HG02943 (cell line): Measurements from ENCODE around the gene PPFIA2.

Source experiments
- ATAC-seq: cut with Tn5 transposase; IDR thresholded peaks from one replicate; pipeline ENCODE4 v1.9.1; 2021; ENCODE audit warnings: mild to moderate bottlenecking, low read depth, moderate library complexity; ENCODE audit not compliant: unreplicated experiment

PPFIA2 gene

DNA sequence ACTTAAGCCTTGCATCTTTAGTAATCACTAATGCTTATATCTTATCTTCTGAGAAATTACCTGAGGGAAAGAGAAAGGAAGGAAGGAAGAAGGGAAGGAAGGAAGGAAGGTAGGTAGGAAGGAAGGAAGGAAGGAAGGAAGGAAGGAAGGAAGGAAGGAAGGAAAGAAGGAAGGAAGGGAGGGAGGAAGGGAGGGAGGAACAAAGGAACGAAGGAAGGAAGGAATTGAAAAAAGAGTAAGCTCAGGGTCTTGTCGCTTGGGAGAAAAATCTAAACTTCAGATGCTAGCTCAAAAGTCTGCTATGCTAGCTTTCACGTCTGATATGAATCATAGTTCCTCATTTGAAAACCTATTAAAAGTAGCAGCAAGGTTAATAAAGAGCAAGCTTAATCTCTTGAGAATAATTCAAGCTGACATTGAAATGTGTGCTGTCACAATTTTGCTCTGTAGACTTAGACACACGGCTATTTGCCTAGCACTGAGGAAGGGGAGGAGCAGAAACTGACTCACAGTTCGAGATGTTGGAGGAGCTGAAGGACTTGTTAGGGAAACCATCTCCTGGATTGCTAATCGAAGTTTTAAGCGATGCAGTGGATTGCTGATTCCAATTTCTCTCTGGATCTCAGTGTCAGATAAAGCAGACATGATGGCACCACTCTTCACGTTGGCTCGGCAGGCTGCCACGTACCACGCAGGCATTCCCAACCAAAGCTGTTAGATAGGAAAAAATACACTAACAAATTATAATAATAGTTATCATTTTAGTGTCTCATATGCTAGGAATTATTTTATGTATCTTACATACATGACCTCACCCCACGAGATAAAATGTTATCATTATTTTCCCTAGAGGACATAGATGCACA is 464.6 kb downstream of the PPFIA2 start:
- no peak for ATAC-seq

DNA sequence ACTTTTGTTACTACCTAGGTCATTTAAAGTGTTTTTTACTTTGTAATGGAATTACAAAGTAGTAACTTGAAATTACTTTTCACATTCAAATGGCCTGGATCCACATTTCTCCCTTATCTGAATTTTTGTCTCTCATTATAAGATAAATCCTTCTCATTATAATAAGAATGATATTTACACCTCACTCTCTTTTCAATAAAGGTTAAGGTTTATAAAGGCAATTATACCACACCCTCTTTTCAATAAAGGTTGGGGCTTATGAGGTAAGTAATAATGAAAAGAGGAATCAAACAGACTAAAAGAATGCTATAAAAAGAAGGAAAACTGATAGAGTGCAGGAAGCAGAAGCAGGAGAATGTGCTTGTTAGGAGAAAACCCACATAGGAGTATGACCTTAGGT is 470.5 kb downstream of the PPFIA2 start:
- no peak for ATAC-seq

DNA sequence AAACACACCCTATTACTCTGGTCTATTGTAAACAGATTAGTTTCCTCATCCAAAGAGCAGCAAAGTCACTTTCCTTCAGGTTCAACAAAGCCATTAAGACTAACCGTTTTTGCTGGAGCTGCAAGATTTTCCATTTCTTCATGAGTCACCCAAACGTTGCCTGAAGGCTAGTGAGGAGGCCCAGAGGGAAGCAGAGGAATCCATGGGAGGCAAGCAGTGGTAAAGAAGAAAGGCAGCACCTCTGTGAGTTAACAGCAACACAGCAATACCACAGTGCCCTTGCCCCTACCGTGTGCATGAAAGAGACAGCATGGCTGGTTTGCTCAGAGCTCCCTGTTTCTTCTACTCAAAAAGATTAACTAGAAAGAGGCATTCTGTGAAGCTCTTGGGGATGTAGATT is 475.0 kb downstream of the PPFIA2 start:
- no peak for ATAC-seq

DNA sequence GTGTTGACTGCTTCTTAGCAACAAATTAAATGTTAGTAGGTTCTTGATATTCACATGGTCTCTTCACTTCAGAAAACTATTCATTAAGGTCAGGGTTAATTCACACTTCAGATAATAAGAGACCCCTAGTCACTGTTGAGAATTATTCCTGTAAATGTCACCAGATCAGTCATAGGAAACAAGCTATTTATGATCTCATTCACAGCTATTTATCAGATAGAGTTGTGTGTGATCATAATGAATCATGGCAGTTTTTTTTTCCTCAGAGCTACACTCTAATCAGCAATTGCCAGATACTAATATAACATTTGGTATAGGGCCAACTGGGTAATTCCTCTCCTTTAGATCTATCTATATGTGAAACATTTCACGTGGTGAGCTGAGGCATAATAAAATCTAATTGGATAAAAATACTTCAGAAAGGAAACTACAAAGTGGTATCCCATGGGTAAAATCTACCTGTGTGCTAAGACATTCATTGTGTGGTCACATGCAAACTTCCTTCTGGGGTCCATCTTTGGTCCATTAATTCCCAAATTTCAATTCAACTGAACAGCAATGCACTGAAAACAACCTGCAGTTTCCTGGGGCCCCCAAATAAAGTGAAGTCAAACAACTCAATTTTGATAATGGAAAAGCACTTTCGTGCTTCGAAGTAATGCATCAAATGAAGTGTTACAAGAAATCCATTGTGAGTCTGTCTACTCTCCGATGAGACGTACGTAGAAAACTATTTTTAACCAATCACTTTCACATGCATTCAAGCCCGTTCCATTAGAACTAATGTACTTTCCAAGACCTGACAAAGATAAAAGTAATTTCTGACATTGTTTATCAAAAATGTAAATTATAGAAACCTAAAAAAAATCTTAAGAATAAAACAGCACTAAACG is 484.3 kb downstream of the PPFIA2 start:
- no peak for ATAC-seq

DNA sequence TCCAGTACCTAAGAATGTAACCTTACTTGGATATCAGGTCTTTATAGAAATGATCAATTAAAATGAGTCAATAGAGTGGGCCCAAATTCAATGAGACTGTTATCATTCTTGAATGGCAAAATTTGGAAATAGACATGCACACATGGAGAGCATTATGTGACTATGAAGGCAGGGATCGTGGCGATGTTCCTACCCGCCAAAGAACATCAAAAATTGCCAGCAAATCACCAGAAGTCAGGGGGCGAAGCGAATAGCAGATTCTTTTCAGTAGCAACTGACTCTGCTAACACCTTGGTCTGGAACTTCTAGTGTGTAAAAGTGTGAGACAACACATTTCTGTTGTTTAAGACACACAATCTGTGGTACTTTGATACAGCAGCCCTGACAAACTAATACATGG is 488.8 kb downstream of the PPFIA2 start:
- no peak for ATAC-seq

DNA sequence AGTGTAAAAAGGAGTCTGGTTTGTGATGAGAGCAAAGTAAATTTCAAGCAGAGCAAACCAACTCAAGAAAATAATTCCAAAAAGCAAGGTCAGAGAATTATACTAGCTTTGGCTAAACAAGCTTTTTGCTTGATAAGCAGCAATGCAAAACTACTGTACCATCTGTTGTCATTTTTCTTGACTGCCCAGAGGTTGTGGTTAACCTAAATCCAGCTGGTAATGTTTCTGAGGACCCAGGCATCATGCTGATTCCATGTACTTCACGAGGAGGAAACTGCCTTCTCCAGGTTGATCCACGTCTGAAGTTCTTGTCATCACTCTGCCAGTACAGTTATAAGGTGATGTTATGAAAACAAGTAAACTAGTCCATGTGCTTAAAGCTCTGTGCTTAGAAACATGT is 496.1 kb downstream of the PPFIA2 start:
- ATAC-seq = no peak

DNA sequence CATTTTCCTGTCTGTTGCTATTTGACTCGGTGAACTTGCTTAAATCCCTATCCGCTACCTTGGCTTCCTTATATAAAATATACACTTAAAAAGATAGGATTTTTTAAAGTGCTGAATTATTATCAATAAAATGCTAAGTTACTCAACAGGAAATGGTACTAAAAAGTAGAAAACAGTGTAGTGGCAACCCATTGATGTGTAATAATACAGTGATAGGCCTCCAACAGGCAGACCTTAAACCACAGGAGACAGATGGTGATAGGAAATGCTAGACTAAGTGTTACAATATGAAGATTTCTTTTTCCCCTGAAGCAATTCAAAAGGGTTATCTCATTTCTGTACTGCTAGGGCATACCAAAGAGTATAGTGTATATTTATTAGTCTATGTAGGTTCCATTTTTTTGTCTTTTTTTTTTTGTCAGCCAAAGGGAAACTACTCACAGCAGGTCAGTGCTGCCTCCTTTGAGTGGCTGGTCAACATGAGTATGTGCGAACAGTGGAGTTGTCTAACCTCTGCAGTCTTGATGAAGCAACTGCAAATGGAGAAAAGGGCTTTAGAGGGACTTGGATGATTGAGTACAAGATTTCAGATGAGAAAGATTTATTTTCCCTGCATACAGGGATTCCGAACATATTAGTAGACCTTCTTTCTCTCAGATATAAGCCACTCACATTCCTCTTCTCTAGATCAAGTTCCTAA is 497.5 kb downstream of the PPFIA2 start:
- ATAC-seq = no peak

DNA sequence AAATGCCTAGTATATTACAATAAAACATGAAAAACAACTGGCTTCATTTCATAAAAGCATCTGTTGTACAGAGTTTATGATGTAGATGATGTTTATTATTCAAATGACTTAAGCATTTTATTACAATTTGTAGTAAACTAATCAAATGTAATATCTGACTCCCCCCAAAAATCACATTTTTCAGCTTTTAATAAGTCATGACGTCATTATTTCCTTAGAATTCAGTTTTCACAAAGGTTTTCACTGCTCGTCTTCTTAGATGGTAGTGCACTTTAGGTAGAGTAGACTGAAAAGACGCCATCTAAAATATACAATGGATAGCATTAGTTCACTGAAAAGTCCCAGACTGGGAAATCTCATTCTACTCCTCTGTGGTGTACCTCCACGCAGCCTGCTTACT is 499.8 kb downstream of the PPFIA2 start:
- no peak for ATAC-seq

DNA sequence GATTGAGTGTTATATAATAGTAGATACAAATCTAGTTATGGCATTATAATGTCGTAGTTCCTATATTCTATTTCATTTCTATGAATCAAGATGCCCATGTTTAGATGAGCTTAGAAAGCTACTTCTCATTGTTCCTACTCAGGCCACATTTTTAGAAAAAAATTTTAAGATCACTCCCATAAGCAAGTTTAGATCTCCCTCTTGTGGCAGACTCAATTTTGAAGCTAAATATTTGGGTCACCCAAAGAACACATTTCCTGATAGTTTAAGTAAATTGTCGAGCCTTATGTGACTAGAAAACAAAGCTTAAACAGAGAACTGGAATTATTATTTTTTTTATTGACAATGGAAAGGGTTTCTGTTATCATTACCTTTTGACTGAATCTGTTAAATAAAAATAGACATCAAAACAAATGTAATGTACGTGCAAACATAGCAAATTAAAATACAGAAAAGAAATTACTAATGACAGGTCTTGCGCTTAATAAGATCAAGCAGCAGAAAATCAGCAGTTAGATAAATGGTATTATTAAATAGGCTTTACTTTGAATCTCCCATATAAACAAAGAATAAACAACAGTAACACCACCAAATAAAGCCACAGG is 501.1 kb downstream of the PPFIA2 start:
- no peak for ATAC-seq

DNA sequence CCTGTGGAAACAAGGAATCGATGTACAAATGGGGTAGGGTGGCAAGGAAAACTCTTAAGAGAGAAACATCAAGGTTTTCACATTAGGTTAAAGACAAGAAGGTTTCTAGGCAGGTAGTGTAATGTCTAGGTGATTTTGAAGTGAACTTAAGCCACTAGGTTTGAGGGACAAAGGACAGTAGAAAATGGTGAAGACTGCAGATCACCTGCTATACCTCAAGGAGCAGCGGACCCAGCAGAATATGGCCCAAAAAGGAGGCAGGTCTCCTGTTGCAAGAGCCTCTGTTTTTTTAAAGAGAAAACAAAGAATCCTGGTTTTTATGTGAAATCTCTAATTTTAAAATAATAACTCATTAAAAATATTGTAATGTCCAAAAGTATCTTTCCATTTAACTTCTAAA is 503.2 kb downstream of the PPFIA2 start:
- no peak for ATAC-seq

DNA sequence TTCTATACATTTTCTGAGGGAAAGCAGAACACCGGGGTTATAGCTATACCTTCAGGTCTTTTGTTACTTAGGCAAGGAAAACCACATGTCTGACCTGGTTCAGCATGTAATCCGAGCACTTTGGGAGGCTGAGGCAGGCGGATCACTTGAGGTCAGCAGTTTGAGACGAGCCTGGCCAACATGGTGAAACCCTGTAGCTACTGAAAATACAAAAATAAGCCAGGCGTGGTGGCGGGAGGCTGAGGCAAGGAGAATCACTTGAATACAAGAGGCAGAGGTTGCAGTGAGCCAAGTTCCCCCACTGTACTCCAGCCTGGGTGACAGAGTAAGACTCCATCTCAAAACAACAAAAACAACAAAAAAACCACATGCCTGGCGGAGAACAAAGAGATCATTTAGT is 503.7 kb downstream of the PPFIA2 start:
- no peak for ATAC-seq

DNA sequence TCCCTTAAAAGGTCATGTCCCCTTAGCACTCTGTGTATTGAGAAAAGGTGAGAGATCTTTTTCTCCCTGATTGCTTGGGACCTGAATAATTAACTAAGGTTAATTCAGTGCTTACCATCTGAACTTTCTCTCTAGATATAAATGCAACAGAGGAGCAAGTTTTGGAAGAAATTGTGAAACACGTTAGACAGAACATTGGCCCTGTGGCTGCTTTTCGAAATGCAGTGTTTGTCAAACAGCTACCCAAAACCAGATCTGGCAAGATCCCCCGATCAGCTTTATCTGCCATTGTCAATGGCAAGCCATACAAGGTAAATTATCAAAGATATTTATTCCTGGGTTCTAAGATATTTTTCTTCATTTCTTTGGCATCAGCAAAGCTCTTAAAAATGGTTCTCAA is 505.8 kb downstream of the PPFIA2 start:
- ATAC-seq = no peak

DNA sequence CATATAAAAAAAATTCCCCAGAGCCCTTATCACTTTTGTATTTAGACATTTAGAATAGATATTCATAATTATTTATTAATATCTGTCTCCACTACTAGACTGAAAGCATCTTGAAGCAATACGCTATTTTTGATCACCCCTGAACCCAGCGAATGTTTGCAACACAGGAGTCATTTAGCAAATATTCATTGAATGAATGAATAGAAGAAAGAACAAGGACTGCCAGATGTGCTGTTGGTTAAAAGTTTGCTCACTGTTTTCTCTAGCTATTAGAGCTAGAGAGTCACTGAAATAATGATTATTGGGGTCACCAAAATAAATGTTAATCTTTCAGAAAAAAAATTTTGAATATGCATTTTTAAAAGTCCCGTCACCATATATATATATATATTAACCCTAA is 506.9 kb downstream of the PPFIA2 start:
- no peak for ATAC-seq

DNA sequence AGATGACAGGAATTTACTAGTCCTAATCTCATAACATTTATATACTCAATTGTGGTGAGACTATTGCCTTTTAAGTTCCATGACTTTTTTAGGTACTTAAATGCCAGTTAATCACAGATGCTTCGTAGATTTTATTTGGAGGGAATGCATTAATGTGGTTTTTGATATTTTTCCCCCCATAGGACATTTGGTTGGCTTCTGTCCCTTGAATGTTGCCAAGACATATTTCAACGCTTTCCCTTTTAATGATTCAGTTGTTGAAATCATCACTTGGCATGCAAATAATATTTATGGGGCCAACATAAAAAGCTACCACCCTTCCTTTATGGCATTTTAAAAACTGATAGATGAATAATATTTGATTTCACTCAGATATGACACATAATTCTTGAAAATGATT is 509.2 kb downstream of the PPFIA2 start:
- no peak for ATAC-seq

DNA sequence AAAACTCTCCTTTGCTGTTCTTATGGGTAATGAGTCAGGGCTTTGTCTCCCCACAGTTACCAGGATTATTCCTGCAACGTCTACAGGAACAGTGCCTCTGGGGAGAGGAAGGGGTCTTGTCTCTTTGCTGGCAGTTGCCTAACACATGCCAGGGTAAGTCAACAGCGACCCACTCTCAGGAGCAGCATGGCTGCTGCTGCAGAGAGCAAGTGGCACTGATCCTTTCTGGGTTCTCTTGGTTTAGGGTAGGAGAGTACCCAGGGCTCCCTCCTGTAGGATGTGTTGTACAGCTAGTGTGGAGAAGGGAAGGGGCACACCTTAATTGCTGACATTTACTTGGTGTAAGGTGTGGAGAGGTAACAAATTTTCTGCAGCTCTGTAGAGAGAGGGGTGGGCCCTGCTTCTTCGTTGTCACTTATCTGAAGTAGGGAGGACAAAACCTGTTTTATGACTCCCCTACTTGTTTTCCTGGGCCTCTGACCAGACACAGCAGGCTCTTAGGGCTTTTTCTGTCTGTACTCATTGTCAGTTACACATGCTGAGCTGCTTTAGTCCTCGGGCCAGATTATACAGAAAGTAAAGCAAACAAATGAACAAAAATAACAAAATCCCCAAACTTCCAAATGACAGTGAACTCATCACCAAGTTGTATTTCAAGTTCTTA is 513.1 kb downstream of the PPFIA2 start:
- no peak for ATAC-seq

DNA sequence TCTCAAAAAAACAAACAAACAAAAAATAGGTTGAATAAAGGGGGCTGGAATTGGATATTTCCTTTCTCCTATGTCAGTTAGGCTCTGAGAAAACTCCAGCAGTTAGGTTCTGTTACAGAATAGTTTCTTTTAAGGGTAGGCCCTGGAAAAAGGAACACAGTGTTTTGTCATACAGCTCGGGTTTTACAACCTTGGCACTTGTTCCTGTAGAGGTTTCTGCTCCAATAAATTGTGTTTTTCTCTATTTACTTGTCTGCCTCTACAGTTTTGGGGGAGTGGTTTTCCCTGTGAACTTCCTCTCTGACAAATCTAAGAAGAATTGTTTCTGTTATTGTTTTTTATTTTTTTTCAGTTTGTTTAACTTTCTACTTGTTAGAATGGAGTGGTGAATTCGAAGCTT is 513.7 kb downstream of the PPFIA2 start:
- no peak for ATAC-seq

DNA sequence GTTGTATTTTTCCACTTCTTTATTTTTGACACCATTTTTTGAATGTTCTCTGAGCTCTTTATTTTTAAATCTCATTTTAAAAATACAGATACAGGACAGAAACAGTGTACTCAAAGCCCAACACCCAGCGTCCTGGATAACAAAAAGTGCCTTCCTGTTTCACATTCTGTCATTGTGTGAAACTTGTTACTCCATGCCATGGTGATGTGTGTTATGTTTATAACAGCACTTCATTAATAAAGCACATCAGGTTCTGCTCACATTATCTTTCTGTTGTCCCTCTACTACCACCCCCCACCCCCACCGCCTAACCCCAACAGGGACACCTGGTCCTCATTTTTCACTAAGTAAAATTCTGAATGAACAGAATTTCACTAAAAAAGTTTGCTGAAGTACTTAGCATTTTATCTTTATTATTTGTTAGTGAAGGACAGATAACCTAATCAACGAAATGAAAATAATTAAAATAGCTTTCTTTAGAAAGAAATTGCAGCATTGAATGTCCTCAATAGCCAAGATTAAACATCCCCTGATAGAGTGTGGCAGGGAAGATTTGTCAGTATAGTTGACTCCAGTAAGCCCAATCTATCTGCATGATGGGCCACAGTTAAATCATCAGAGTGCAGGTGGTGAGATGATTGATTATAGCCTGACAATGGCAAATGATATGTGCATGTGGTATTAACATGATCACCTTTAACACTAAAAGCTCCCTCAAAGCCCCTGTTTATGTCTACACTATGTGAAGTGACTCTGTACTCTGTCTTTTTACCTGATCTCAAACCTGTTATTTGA is 527.4 kb downstream of the PPFIA2 start:
- ATAC-seq = no peak

DNA sequence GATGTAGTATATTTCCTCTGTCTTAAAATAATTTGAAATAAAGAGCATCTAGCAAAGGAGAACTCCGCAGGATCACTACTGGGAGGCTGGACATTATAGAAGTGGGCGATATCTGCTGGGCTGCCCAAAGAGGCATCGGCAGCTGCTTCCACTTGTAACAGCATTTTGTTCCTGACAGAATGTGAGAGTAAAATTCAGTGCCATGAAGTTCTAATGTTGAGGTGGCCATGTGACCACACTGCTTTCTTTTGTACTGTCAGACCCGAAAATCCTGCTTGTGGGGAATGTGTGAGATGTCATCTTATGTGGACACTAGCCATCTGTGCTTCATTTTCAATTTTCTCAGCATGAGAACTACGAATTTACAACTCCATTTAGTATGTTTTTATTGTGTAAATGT is 529.4 kb downstream of the PPFIA2 start:
- ATAC-seq = no peak

DNA sequence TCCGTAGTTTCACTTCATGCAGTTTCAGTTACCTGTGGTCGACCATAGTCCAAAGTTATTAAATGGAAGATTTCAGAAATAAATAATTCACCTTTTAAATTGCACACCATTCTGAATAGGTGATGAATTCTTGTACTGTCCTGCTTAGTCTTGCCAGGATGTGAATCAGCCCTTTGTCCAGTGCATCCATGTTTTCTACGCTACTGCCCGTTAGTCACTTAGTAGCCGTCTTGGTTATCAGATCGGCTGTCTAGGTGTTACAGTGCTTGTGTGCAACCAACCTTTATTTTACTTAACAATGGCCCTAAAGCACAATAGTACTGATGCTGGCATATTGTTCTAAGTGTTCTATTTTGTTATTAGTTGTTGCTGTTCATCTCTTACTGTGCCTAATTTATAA is 534.5 kb downstream of the PPFIA2 start:
- no peak for ATAC-seq
